HG03097 (cell line): Measurements from ENCODE around the gene ZNF503.

Source experiments
- ATAC-seq: cut with Tn5 transposase; IDR thresholded peaks from one replicate; pipeline ENCODE4 v1.9.1; 2021; ENCODE audit not compliant: unreplicated experiment, low FRiP score

The ZNF503 gene

GRCh38 chr10:75358835-75359421 lies 42.6 kb downstream of the ZNF503 start:
- no peak for ATAC-seq

- no peak for ATAC-seq
Observed at GRCh38 chr10:75358132-75358531, 43.4 kb downstream of the ZNF503 start.

- no peak for ATAC-seq
Observed at GRCh38 chr10:75357500-75357899, 44.1 kb downstream of the ZNF503 start.

- no peak for ATAC-seq
Observed at GRCh38 chr10:75356484-75356883, 45.1 kb downstream of the ZNF503 start.

- ATAC-seq = no peak
Observed at GRCh38 chr10:75355706-75356105, 45.9 kb downstream of the ZNF503 start.

- no peak for ATAC-seq
Observed at GRCh38 chr10:75353183-75353582, 48.4 kb downstream of the ZNF503 start.

GRCh38 chr10:75352650-75353049 lies 48.9 kb downstream of the ZNF503 start:
- ATAC-seq = no peak

GRCh38 chr10:75351637-75352036 lies 49.9 kb downstream of the ZNF503 start:
- ATAC-seq = no peak

- ATAC-seq = no peak
Observed at GRCh38 chr10:75350791-75351190, 50.8 kb downstream of the ZNF503 start.
